ENCODE measurements around the gene TTC27. TPM values are rescaled to one million over a fixed set of nuclear protein-coding genes. Genes with fewer than 3 reads are reported as not detected.

TTC27 gene
- total and polyA plus RNA-seq, 4 donors = 3.5 to 13.5 (median 6.3) TPM

GRCh38 chr2:32702303-32703064, 74.6 kb downstream of the TTC27 start:
- H3K36me3 ChIP-seq (ENCODE audit: control insufficient read depth in 4 of 4, insufficient read depth in 3 of 4, low read depth in 1 of 4, low read length in 3 of 4) = peaks cover 2 to 9% (median 6%) of the 10 kb centered on the region in 4 donors
- no peaks in the 10 kb centered on the region for H3K9me3 ChIP-seq (ENCODE audit: control insufficient read depth in 4 of 4, low read length in 3 of 4)
- WGBS = 84% methylated on average over 5 of the region's 5 CpGs
- DNase-seq (ENCODE audit: low spot score) = no peak
- no peak overlapping the region for H3K9ac ChIP-seq (ENCODE audit: low read depth in 1 of 2, low read length in 2 of 2)
- no peaks in the 10 kb centered on the region for H3K27me3 ChIP-seq (ENCODE audit: control insufficient read depth in 4 of 4, insufficient read depth in 4 of 4, low read length in 3 of 4)
- no peak overlapping the region for H3K4me3 ChIP-seq (ENCODE audit: low read depth in 1 of 3, low read length in 3 of 3)
- no peak overlapping the region for H3K27ac ChIP-seq (ENCODE audit: low read depth in 1 of 2, low read length in 2 of 2)
- TF ChIP-seq ATF3 (IDR thresholded peaks at IDR 0.05) = no peak
- TF ChIP-seq RAD21 (IDR thresholded peaks at IDR 0.05) = no peak
- TF ChIP-seq YY1 (IDR thresholded peaks at IDR 0.05) = no peak
- no peak for TF ChIP-seq FOXA1 (IDR thresholded peaks at IDR 0.05)
- TF ChIP-seq RXRA (IDR thresholded peaks at IDR 0.05) = no peak
- TF ChIP-seq HNF4G (IDR thresholded peaks at IDR 0.05) = no peak
- TF ChIP-seq NR2F2 (IDR thresholded peaks at IDR 0.05) = no peak
- no peak for TF ChIP-seq ZBTB33 (IDR thresholded peaks at IDR 0.05)
- TF ChIP-seq TAF1 (conservative IDR thresholded peaks at IDR 0.05) = no peak
- TF ChIP-seq HNF4A (conservative IDR thresholded peaks at IDR 0.05) = no peak
- TF ChIP-seq REST (IDR thresholded peaks at IDR 0.05) = no peak
- TF ChIP-seq GABPA (IDR thresholded peaks at IDR 0.05 in 1 of 2, conservative IDR thresholded peaks at IDR 0.05 in 1 of 2) = no peak
- no peak for TF ChIP-seq SP1 (IDR thresholded peaks at IDR 0.05)
- TF ChIP-seq JUND (IDR thresholded peaks at IDR 0.05) = no peak
- H3K4me1 ChIP-seq (ENCODE audit: control insufficient read depth in 4 of 4, insufficient read depth in 4 of 4, low read length in 3 of 4) = no peaks in the 10 kb centered on the region

- H3K27me3 ChIP-seq (ENCODE audit: control insufficient read depth in 4 of 4, insufficient read depth in 4 of 4, low read length in 3 of 4) = no peaks in the 10 kb centered on the region
- no peak for DNase-seq (ENCODE audit: low spot score)
- peaks cover 2 to 9% (median 6%) of the 10 kb centered on the region in 4 donors for H3K36me3 ChIP-seq (ENCODE audit: control insufficient read depth in 4 of 4, insufficient read depth in 3 of 4, low read depth in 1 of 4, low read length in 3 of 4)
- H3K4me3 ChIP-seq (ENCODE audit: low read depth in 1 of 3, low read length in 3 of 3) = no peak overlapping the region
- H3K9me3 ChIP-seq (ENCODE audit: control insufficient read depth in 4 of 4, low read length in 3 of 4) = no peaks in the 10 kb centered on the region
- no peak overlapping the region for H3K9ac ChIP-seq (ENCODE audit: low read depth in 1 of 2, low read length in 2 of 2)
- WGBS = 90% methylated on average over 5 of the region's 5 CpGs
- no peaks in the 10 kb centered on the region for H3K4me1 ChIP-seq (ENCODE audit: control insufficient read depth in 4 of 4, insufficient read depth in 4 of 4, low read length in 3 of 4)
- H3K27ac ChIP-seq (ENCODE audit: low read depth in 1 of 2, low read length in 2 of 2) = no peak overlapping the region
- TF ChIP-seq CTCF (IDR thresholded peaks at IDR 0.05; ENCODE audit: low read depth, low read length, missing input control) (no peak), EGR1 (IDR thresholded peaks at IDR 0.05; ENCODE audit: low read depth in 2 of 2) (no peak), ZBTB33 (IDR thresholded peaks at IDR 0.05) (no peak), GABPA (IDR thresholded peaks at IDR 0.05 in 1 of 2, conservative IDR thresholded peaks at IDR 0.05 in 1 of 2) (no peak), REST (IDR thresholded peaks at IDR 0.05) (no peak), FOXA2 (IDR thresholded peaks at IDR 0.05) (no peak), SP1 (IDR thresholded peaks at IDR 0.05) (no peak)
These were observed 79.1 kb downstream of the TTC27 start for GRCh38 chr2:32706815-32707579.

Measured in liver (tissue), 9 donors.